ENCODE measurements around the gene NMRK1. TPM values are rescaled to one million over a fixed set of nuclear protein-coding genes. Genes with fewer than 3 reads are reported as not detected.

NMRK1 gene
- total RNA-seq, 1 donor from 2014 or later, result 22.0 TPM

GRCh38 chr9:75047506-75047905 lies 40.4 kb downstream of the NMRK1 start:
- no peak for TF ChIP-seq CTCF (IDR thresholded peaks at IDR 0.05)
- H3K4me3 ChIP-seq, result no peak overlapping the region
- H3K4me1 ChIP-seq, result no peaks in the 10 kb centered on the region
- no peak overlapping the region for H3K27ac ChIP-seq
- intact Hi-C loops (cut with DNase I), result no loop called here
- no peaks in the 10 kb centered on the region for H3K36me3 ChIP-seq
- H3K27me3 ChIP-seq, result no peaks in the 10 kb centered on the region
- no peak for DNase-seq (ENCODE audit: low spot score in 2 of 2)
- no peaks in the 10 kb centered on the region for H3K9me3 ChIP-seq

- Histone ChIP-seq H3K9me3 (no peaks in the 10 kb centered on the region), H3K27ac (no peak overlapping the region), H3K4me3 (no peak overlapping the region), H3K4me1 (no peaks in the 10 kb centered on the region), H3K27me3 (no peaks in the 10 kb centered on the region), H3K36me3 (no peaks in the 10 kb centered on the region)
- intact Hi-C loops (cut with DNase I), result no loop called here
- no peak for TF ChIP-seq CTCF (IDR thresholded peaks at IDR 0.05)
- no peak for DNase-seq (ENCODE audit: low spot score in 2 of 2)
Measured at GRCh38 chr9:75046725-75047345, 41.1 kb downstream of the NMRK1 start.

GRCh38 chr9:75041041-75041440 lies 46.9 kb downstream of the NMRK1 start:
- Histone ChIP-seq H3K4me1 (no peaks in the 10 kb centered on the region), H3K9me3 (no peaks in the 10 kb centered on the region), H3K36me3 (no peaks in the 10 kb centered on the region), H3K27me3 (no peaks in the 10 kb centered on the region), H3K27ac (no peak overlapping the region), H3K4me3 (no peak overlapping the region)
- DNase-seq (ENCODE audit: low spot score in 2 of 2), result no peak
- intact Hi-C loops (cut with DNase I), result no loop called here
- TF ChIP-seq CTCF (IDR thresholded peaks at IDR 0.05), result no peak

- no peak for DNase-seq (ENCODE audit: low spot score in 2 of 2)
- H3K4me1 ChIP-seq, result no peaks in the 10 kb centered on the region
- intact Hi-C loops (cut with DNase I), result no loop called here
- no peak overlapping the region for H3K27ac ChIP-seq
- no peak overlapping the region for H3K4me3 ChIP-seq
- no peak for TF ChIP-seq CTCF (IDR thresholded peaks at IDR 0.05)
- no peaks in the 10 kb centered on the region for H3K9me3 ChIP-seq
- no peaks in the 10 kb centered on the region for H3K27me3 ChIP-seq
- no peaks in the 10 kb centered on the region for H3K36me3 ChIP-seq
Measured at GRCh38 chr9:75039801-75040200, 48.2 kb downstream of the NMRK1 start.

- Histone ChIP-seq H3K27ac (no peak overlapping the region), H3K9me3 (no peaks in the 10 kb centered on the region), H3K36me3 (no peaks in the 10 kb centered on the region), H3K4me1 (no peaks in the 10 kb centered on the region), H3K27me3 (no peaks in the 10 kb centered on the region), H3K4me3 (no peak overlapping the region)
- intact Hi-C loops (cut with DNase I), result no loop called here
- TF ChIP-seq CTCF (IDR thresholded peaks at IDR 0.05), result no peak
- no peak for DNase-seq (ENCODE audit: low spot score in 2 of 2)
Measured at GRCh38 chr9:75039009-75039408, 48.9 kb downstream of the NMRK1 start.

GRCh38 chr9:75036793-75037192 lies 51.2 kb downstream of the NMRK1 start:
- no peaks in the 10 kb centered on the region for H3K27me3 ChIP-seq
- H3K27ac ChIP-seq, result no peak overlapping the region
- no peak for TF ChIP-seq CTCF (IDR thresholded peaks at IDR 0.05)
- no peaks in the 10 kb centered on the region for H3K9me3 ChIP-seq
- no peaks in the 10 kb centered on the region for H3K36me3 ChIP-seq
- DNase-seq (ENCODE audit: low spot score in 2 of 2), result no peak
- H3K4me3 ChIP-seq, result no peak overlapping the region
- intact Hi-C loops (cut with DNase I), result no loop called here
- H3K4me1 ChIP-seq, result no peaks in the 10 kb centered on the region
